HG02642 (cell line): Measurements from ENCODE around the gene PLXNA1.

Source experiments
- ATAC-seq: cut with Tn5 transposase; IDR thresholded peaks from one replicate; pipeline ENCODE4 v1.9.1; 2021; ENCODE audit warnings: mild to moderate bottlenecking; ENCODE audit not compliant: unreplicated experiment, poor library complexity

The PLXNA1 gene

GRCh38 chr3:127015282-127016042 lies 32.5 kb downstream of the PLXNA1 start:
- peak; percentile 65 for ATAC-seq

GRCh38 chr3:127016043-127016343 lies 33.1 kb downstream of the PLXNA1 start:
- ATAC-seq, result no peak

GRCh38 chr3:127016461-127016860 lies 33.5 kb downstream of the PLXNA1 start:
- no peak for ATAC-seq

DNA sequence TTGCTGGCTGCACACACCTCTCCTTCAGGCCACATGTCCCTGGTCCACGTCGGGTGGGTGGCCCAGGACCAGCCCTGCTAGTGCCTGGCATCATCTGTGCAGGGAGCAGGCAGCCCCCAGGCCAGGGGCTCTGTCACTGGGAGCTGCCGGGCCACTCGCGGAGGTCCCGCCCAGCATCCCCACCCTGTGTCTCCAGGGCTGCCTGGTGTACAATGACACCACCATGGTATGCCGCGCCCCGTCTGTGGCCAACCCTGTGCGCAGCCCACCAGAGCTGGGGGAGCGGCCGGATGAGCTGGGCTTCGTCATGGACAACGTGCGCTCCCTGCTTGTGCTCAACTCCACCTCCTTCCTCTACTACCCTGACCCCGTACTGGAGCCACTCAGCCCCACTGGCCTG lies 34.3 kb downstream of the PLXNA1 start:
- no peak for ATAC-seq

DNA sequence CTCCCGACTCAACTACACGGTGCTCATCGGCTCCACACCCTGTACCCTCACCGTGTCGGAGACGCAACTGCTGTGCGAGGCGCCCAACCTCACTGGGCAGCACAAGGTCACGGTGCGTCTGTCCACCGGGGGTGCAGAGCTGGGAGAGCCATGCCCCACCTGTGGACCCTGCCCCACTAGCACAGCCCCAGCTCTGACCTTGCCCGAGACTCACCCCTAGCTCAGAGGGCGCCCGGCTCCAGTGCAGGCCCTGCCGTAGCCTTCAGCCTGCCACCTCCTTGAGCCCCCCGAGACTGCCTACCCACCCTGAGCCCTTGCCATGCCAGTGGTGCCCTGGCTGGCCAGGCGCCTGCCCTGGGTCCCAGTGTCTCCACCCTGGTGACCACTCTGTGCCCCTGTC lies 34.9 kb downstream of the PLXNA1 start:
- no peak for ATAC-seq

GRCh38 chr3:127018306-127018828 lies 35.5 kb downstream of the PLXNA1 start:
- ATAC-seq, result no peak

DNA sequence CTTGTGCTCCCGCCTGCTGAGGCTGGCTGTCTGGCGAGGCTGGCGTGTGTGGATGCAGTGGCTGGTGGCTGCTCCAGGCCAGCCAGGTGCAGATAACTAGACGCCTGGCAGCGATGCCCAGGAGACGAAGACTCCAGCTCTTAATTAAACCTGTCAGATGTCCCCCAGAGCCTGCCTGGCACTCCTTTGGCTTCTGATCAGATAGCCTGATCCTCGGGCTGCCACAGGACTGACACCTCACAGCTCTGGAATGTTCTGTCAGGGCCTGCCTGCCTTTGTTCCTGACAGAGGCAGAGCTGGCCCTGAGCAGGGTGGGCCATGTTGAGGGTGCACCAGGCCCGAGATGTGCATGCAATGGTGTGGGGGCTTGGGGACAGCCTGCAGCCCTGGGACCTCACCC lies 36.5 kb downstream of the PLXNA1 start:
- ATAC-seq, result no peak

GRCh38 chr3:127020543-127020942 lies 37.6 kb downstream of the PLXNA1 start:
- ATAC-seq, result no peak

DNA sequence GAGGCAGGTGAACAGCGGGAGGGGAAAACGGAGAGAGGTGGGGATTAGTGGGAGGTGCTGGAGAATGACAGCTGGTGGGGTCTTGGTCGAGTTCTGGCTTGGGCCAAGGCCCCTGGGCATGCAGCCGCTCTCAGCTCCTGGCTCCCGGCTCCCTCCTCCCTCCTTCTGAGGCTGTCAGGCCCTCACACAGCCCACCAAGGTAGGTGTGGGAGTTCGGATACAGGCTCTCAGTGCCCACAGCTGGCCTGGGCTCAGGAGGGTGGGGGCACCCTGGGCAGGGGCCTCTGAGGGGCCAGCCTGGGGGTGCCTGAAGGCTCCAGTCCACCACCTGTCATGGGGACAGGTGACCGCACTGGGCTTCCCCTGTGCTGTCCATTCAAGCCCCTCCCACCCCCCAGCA lies 39.9 kb downstream of the PLXNA1 start:
- no peak for ATAC-seq

GRCh38 chr3:127025456-127025855 lies 42.5 kb downstream of the PLXNA1 start:
- ATAC-seq, result no peak

GRCh38 chr3:127026036-127026435 lies 43.1 kb downstream of the PLXNA1 start:
- ATAC-seq, result no peak

GRCh38 chr3:127026661-127027060 lies 43.7 kb downstream of the PLXNA1 start:
- no peak for ATAC-seq

- no peak for ATAC-seq
Observed at GRCh38 chr3:127027061-127027735, 44.3 kb downstream of the PLXNA1 start.

DNA sequence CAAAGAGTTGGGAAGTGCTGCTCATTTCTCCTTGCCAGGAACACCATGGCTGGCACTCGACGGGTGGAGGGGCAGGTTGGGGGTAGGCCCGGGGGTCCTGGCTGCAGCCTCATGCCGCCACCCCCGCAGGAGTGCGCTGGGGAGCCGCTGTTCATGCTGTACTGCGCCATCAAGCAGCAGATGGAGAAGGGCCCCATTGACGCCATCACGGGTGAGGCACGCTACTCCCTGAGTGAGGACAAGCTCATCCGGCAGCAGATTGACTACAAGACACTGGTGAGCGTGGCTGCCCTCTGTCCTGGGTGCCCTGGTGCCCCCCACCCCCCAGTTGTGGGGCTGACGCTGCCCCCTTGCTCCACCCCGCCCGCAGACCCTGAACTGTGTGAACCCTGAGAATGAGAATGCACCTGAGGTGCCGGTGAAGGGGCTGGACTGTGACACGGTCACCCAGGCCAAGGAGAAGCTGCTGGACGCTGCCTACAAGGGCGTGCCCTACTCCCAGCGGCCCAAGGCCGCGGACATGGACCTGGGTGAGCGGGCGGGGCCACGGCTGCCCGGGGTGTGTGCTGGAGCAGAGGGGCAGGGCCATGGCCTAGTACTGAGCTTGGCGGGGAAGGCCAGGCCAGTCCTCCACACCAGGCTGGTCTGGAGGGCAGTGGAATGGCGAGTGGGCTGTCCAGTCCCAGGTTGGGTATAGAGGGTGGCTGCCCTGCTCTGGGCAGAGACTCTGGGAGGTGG lies 45.1 kb downstream of the PLXNA1 start:
- ATAC-seq, result no peak

- ATAC-seq, result no peak
Observed at GRCh38 chr3:127028781-127029657, 46.1 kb downstream of the PLXNA1 start.

- no peak for ATAC-seq
Observed at GRCh38 chr3:127029658-127030507, 47.0 kb downstream of the PLXNA1 start.

DNA sequence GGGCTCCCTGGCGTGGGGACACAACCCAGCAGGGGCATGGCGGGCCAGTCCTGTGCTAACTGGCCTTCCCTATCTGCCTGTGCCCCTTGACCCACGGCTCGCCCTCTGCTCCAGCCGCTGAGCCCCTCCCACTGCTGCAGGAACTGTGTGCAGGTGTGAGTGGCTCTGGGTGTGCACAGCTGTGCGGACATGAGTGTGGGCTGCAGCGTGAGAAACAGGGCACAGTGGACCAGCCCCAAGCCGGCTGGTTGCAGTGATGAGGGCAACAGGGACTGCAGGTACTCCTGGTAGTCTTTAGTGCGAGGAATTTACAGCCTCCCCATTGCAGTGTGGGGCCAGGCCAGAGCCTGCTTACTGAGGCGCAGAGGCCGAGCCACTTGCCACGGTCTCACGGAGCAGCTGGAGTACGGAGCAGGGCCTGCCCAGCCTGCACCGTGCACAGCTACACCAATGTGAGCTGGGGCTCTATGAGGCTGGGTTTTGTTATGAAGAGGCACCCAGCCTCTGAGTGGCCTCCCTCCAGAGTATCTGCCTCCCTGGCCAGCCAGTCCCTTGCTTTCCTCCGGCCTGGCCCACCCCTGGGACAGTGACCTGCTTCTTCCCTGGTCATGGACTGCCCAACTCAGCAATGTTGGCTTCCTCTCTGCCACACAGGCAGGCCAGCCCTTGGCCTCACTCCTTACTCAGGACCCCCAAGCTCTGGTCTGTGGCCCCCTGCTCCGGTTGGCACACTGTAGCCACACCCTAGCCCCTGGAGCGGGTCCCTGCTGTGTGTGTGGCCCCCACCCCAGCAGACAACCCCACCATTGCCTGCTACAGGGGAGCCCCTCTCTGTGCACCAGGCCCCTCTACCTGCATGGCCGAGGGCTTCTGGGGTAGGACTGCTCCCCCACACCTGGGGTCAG lies 47.8 kb downstream of the PLXNA1 start:
- ATAC-seq, result no peak

DNA sequence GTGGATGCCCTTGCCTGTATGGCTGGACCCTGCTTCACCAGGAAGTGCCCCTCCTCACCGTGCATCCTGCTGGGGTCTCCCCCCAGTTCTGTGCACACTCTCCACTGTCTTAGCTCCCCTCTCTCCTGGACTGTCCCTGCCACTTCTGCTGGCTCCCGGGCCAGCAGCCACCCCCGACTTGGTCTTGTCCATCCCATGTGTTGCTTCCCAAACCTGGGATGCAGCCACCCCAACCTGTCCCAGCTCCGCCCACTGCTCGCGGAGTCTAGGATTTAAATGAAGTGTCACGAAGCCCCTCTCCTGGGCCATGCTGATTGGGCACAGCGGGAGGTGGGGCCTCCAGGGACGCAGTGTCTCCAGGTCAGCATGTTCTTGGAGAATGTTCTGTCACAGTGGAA lies 48.5 kb downstream of the PLXNA1 start:
- ATAC-seq, result no peak
